ENCODE measurements around the gene CAMSAP2.

The CAMSAP2 gene

DNA sequence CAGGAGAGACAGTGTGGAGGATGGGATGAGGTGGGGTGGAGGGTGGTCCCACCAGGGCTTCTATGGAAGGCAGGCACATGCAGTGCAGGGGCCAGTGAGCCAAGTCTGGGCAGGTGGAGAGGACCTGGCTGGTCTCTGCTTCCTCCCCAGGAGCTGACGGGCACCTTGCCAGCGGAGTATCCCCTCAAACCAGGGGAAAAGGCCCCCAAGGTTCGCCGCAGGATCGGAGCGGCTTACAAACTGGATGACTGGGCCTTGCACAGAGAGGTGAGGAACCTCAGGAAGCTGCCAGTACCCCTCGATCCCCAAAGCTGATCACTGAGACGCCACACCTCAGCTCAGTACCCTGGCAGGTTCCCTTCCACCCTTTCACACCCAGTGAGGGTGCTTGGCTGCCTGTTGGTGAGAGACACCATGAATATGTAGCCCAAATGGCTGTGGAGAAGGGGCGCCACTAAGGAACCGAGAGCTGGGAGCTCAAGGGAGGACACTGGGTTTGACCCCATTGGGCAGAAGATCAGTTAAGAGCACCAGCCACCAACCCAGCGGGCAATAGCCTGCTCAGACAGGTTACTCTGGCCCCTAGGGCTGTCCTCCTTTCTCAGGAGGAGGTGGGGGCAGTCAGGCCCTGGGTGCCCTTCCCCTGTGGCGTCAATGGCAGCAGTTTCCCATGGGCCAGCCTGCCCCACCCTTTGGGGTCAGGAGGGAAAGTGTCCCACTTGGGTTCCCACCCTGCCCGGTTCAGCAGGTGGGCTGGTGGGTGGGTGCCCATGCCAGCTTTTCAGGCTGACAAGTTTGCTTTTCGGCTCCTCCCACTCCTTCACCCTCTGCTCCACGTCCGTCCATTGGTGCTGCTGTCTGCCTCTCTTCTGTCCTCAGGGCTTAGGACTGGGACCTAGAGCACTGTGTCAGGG, 161.5 kb downstream of the CAMSAP2 start:
- DNase-seq, result no peak

DNA sequence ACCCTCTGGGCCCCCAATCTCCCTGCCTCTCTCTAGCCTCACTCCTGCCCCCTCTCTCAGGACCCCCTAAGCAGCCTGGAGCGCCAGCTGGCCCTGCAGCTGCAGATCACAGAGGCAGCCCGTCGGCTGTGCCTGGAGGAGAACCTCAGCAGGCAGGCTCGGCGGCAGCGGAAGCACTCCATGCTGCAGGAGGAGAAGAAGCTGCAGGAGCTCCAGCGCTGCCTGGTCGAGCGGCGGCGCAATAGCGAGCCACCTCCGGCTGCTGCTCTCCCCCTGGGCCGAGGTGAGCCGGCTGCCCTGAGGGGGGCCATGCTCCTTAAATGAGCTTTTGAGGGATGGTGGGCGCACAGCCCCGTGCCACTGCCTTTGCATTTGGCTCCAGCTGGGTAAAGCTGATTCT, 162.2 kb downstream of the CAMSAP2 start:
- DNase-seq, result no peak

DNA sequence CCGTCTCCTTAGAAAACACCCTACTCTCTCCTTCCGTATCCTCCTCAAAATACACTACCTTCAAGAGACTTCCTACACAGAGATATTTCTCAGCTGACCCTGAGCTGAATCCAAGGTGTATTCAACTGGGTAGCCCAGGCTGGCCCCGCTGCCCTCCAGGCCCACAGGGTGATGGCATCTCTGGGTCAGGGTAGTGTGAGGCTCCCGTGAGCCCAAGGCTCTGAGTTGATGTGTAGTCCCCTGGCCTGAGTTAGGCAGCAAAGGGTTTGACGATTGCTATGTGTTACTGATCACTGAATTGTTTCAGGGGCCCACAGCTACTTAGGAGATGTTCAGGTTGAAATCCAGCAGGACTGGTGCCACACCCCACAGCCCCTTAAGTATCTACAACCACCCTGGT, 162.7 kb downstream of the CAMSAP2 start:
- no peak for DNase-seq

DNA sequence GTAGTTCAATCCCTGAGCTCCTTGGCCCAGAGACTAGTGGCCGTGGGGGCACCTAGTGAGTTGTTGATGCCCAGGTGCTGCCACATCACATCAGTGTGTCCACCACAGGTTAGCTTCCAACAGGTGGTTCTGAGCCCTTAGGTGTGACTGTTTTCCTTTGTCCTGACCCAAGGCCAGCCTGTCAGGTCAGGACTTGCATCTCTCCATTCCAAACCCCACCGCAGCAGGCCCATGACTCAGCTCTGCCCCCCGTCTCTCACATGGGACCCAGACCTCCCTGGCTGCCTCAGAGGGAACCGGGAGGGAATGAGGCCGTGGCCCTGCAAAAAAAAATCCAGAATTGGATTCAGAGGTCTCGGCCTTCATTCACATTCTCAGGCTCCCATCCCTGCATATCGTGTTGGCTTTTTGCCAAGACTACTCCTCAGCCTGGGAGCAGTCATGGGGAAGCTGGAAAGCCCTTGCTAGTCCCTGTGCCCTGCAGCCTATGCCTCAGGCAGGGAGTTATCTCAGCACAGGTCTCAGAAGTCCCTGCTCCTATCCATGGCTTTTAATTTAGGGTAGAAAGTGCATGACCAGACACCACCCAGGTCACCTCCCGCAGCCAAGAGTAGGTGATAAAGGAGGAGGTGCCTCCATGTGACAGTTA, 163.2 kb downstream of the CAMSAP2 start:
- no peak for DNase-seq

DNA sequence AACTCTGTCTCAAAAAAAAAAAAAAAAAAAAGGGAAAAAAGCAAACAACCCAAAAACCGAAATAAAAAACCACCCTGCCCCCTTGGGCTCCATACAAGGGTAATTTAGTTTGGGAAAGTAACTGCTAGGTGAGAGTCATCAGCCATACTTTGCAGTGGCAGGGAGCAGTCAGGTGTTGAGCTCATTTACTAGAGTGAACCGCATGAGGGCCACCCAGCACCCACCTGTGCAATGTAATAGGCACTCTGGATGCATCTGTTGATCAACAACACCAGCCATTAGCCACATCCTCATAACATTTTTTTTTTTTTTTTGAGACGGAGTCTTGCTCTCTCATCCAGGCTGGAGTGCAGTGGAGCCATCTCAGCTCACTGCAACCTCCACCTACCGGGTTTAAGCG, 165.1 kb downstream of the CAMSAP2 start:
- no peak for DNase-seq

DNA sequence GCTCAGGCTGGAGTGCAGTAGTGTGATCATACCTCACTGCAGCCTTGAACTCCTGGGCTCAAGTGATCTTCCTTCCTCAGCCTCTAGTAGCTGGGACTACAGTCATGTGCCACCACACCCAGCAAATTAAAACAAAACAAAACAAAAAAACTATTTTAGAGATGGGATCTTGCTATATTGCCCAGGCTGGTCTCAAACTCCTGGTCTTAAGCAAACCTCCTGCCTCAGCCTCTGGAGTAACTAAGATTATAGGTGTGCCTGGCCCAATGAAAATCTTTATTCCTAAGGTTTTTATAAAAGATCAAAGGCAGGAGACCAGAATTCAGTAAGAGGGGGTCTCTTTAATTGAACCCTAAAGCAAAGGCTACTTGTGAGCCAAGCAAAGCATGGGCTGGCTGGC, 166.1 kb downstream of the CAMSAP2 start:
- DNase-seq, result no peak

DNA sequence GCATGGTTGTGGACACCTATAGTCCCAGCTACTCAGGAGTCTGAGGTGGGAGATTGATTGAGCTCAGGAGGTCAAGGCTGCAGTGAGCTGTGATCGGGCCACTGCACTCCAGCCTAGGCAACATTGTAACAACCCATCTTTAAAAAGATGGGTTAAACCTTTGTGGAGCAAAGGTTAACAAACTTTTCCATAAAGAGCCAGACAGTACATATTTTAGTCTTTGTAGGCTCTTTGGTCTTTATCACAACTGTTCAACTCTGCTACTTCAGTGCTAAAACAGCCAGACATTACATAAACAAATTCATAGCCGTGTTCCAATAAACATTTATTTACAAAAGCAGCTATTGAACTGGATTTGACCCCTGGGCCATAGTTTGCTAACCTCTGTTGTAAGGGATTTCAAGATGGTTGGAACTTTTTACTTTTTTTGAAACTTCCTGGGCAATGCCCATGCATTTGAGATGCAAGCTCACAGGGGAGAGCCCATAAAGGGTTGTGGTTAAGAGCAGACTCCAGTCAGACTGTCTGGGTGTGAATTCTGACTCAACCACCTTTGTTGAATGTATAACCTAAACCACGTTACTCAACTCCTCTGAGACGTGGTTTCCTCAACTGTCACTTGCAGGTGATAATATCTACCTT, 166.8 kb downstream of the CAMSAP2 start:
- DNase-seq, result no peak

DNA sequence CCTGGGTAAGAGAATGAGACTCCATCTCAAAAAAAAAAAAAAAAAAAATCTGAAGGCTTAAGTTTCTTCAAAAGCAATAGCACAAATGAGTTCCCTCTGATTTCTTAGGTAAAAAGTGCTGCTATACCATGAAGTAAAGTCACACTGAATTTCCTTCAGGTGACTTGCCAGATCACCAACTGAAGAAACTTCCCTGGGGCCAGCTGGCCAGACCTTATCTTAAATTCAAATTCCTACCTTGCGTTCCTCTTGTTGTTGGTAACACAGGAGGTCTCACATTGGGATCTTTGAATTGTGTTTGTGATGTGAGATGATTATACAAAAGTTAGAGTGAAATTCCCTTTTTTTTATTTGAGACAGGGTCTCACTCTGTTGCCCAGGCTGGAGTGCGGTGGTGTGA, 167.8 kb downstream of the CAMSAP2 start:
- DNase-seq, result no peak

DNA sequence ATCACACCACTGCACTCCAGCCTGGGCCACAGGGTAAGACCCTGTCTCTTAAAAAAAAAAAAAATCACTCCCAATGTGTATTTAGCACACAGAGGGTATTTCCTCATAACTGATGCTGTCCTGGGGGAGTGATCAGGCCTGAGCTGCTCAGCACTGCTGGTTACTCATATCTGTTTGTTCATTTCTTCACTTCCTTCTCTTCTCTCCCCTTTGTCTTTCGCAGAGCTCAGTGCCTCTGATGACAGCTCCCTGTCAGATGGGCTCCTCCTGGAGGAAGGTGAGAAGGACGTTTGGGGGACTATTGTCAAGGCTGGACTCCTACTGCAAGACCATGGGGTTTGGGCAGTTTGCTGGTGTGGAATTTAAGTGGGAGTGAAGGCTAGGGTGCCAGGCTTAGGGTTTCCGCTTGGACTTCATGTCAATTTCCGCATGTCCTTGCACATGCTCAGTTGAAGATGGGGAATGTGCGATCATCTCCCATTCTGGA, 169.0 kb downstream of the CAMSAP2 start:
- no peak for DNase-seq

DNA sequence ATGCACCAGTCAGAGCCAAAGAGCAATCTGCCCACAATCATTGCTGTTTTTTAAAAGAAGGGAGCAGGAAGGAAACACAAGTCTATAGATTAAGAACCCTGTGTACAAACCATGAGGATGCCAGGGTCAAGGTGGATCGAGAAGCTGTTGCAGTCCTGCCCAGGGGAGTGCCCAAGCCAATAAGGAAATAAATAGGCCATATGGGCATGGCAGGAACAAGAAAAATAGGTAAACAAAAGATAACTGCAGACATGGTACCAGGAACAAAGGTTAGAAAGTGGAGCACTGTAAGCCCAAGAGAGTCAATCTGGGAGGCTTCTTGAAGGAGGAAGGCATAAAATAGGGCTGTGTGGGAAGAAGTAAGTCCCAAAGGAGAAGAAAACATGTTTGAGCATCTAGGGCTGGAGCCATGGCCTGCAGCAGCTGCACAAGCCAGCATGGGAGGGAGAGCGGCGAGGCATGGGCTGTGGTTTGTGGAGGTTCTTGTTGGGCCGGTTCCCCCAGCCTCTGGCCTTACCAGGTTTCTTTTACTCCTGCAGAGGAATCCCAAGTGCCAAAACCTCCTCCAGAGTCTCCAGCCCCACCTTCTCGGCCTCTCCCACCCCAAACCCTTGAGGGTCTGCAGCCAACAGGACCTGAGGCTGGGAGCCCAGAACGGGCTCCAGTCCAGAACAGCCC, 169.6 kb downstream of the CAMSAP2 start:
- DNase-seq, result no peak

DNA sequence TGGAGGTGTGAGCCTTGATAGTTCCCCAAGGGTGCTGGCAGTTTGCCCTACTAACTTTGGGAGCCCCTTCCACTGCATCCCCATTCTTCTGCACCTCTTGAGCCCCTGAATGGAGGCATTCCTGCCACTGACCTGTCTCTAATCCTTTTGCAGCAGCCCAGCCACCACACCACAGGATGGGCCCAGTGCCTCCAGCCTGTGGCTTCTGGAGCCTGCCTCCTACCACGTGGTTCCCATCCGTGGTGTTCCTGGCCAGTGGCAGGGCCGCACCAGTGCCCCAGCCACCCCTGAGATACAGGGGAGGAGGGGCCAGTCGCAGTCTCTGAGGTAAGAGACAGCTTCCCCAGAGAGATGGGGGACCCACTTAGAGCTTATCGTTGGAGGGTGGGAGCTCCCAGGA, 170.4 kb downstream of the CAMSAP2 start:
- DNase-seq, result no peak

DNA sequence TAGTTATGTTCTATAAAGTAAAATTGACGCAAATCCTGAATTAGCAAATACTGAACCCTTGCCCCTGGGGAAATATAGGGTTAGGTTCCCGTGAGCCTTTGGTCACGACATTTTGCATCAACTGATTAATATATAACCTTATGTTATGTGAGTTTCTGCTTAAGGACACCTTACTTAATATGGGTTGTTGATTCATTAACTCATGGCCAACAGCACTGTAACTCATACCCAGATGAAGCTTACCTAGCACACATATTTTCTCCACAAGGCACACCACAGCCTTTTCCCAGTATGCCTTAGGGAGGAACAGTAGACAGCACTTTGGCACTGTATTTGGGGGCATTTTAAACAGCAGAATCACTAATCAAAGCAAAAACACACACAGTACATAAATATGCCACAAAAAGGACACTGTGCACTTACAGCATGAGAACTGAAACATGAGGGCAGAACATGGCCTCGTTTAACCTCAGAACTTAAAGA, 171.1 kb downstream of the CAMSAP2 start:
- DNase-seq, result no peak
